GM23248 (cell line): Measurements from ENCODE around the gene UBAC2.

Source experiments
- EZH2 ChIP-seq: fragments of 200-600 bp; sonication (generic); IDR thresholded peaks from 2 replicates; pipeline ENCODE4 v1.6.1; 2018; ENCODE audit warnings: antibody characterized with exemption, mild to moderate bottlenecking; ENCODE audit not compliant: insufficient read depth, poor library complexity, severe bottlenecking
- EZH2phosphoT487 ChIP-seq: fragments of 200-600 bp; sonication (generic); IDR thresholded peaks from 2 replicates; pipeline ENCODE4 v1.6.1; 2018; ENCODE audit warnings: antibody characterized with exemption, moderate library complexity, mild to moderate bottlenecking, low read depth; ENCODE audit not compliant: insufficient read depth

GRCh38 chr13:99304541-99304940, 103.9 kb downstream of the UBAC2 start:
- TF ChIP-seq EZH2: no peak
- no peak for TF ChIP-seq EZH2phosphoT487
